HCT116 (cell line): ENCODE measurements around the gene CRACDL. TPM values are rescaled to one million over a fixed set of nuclear protein-coding genes. Genes with fewer than 3 reads are reported as not detected.

Experiments
- ATAC-seq: fragments of 200-7000 bp; cut with Tn5 transposase; 2 replicates; pipeline ENCODE4 v1.9.1; 2020; ENCODE audit warnings: mild to moderate bottlenecking, moderate library complexity
- BruUV-seq: library from RNA; stranded (reverse); fragments of 400-500 nt; replicated peaks from 2 replicates; lab custom pipeline; 2021; lab: Mats Ljungman, UMichigan
- CTCF ChIA-PET: fragments of 300-600 bp; sonication (Branson Sonifier 250); formaldehyde crosslinking; loops from one replicate; lab custom pipeline; 2021; ENCODE audit warnings: antibody characterized with exemption; lab: Charles Lee
- POLR2A ChIA-PET: fragments of 300-600, 350-600 bp; sonication (Branson Sonifier 250); formaldehyde crosslinking; loops from one replicate; lab custom pipeline; 2021; ENCODE audit warnings: antibody characterized with exemption; lab: Charles Lee
- RAD21 ChIA-PET, 2 experiments: fragments of 300-600 bp; sonication (Branson Sonifier 250); formaldehyde crosslinking; loops; one replicate each; lab custom pipeline; 2023; ENCODE audit warnings: low total read pairs in 2 of 2; ENCODE audit not compliant: uncharacterized antibody in 2 of 2, unreplicated experiment in 2 of 2, low non-redundant PET in 1 of 2; lab: Charles Lee
- DNase-seq: peaks from one replicate; pipeline ENCODE4 v3.0.0-alpha.2; 2010; ENCODE audit warnings: low read depth, low spot score
- H2AFZ ChIP-seq: fragments of 200-600 bp; shearing (Covaris generic), sonication (generic); 2 replicates; pipeline ENCODE4 v1.6.1; 2017; ENCODE audit warnings: low read depth, mixed run types, mixed read lengths, antibody characterized with exemption, low read length; ENCODE audit not compliant: poor library complexity, severe bottlenecking
- H3K27ac ChIP-seq: 2 replicates; pipeline ENCODE4 v1.5.1; 2012; ENCODE audit warnings: low read depth, low read length
- H3K27me3 ChIP-seq: fragments of 200-600 bp; sonication (generic); 2 replicates; pipeline ENCODE4 v1.6.1; 2016; ENCODE audit warnings: mixed run types, low read length, mixed read lengths; ENCODE audit not compliant: insufficient read depth
- H3K36me3 ChIP-seq, 2 experiments: fragments of 200-500 bp in 1 of 2; fragments of 200-600 bp in 1 of 2; sonication (Bioruptor generic) in 1 of 2; sonication (generic) in 1 of 2; 2 replicates each; pipeline versions ENCODE4 v1.5.1 to v1.6.1; 2014 to 2016; ENCODE audit warnings: low read length in 2 of 2, inconsistent platforms in 1 of 2, mixed read lengths in 1 of 2, mixed run types in 1 of 2; ENCODE audit not compliant: insufficient read depth in 2 of 2, control insufficient read depth in 1 of 2
- H3K4me1 ChIP-seq, 2 experiments: fragments of 200-600 bp in 1 of 2; sonication (generic) in 1 of 2; 2 replicates each; pipeline versions ENCODE4 v1.5.1 to v1.6.1; 2012 to 2017; ENCODE audit warnings: low read length in 2 of 2, inconsistent platforms in 1 of 2, mild to moderate bottlenecking in 1 of 2, mixed read lengths in 1 of 2, mixed run types in 1 of 2, moderate library complexity in 1 of 2; ENCODE audit not compliant: insufficient read depth in 2 of 2, control insufficient read depth in 1 of 2
- H3K4me2 ChIP-seq: fragments of 200-600 bp; sonication (generic); 2 replicates; pipeline ENCODE4 v1.6.1; 2017; ENCODE audit warnings: mixed run types, low read length, mixed read lengths
- H3K4me3 ChIP-seq, 2 experiments: fragments of 200-600 bp in 1 of 2; sonication (generic) in 1 of 2; replicated peaks in 1 of 2; 2 replicates each; pipeline ENCODE4 v1.5.1; 2011 to 2016; ENCODE audit warnings: low read length in 2 of 2, control low read depth in 1 of 2, low read depth in 1 of 2, mild to moderate bottlenecking in 1 of 2, mixed read lengths in 1 of 2, mixed run types in 1 of 2
- H3K79me2 ChIP-seq: fragments of 200-600 bp; sonication (generic); 2 replicates; pipeline ENCODE4 v1.6.1; 2017; ENCODE audit warnings: mild to moderate bottlenecking, mixed run types, low read length, moderate library complexity, mixed read lengths; ENCODE audit not compliant: insufficient read depth
- H3K9ac ChIP-seq: fragments of 200-600 bp; sonication (generic); 2 replicates; pipeline ENCODE4 v1.6.1; 2016; ENCODE audit warnings: low read length, mixed read lengths
- H3K9me2 ChIP-seq: fragments of 200-600 bp; sonication (generic), shearing (Covaris generic); 2 replicates; pipeline ENCODE4 v1.6.1; 2017; ENCODE audit warnings: mixed run types, mild to moderate bottlenecking, moderate library complexity; ENCODE audit not compliant: insufficient read depth
- H3K9me3 ChIP-seq, 2 experiments: fragments of 200-500 bp in 1 of 2; fragments of 200-600 bp in 1 of 2; sonication (Bioruptor generic) in 1 of 2; sonication (generic) in 1 of 2; 2 replicates each; pipeline ENCODE4 v1.6.1; 2014 to 2017; ENCODE audit warnings: low read length in 2 of 2, mixed read lengths in 2 of 2, inconsistent platforms in 1 of 2, low read depth in 1 of 2, mild to moderate bottlenecking in 1 of 2, mixed run types in 1 of 2, moderate library complexity in 1 of 2; ENCODE audit not compliant: control insufficient read depth in 1 of 2, insufficient read depth in 1 of 2
- H4K20me1 ChIP-seq: fragments of 200-600 bp; sonication (generic), shearing (Covaris generic); 2 replicates; pipeline ENCODE4 v1.6.1; 2017; ENCODE audit warnings: mixed run types, mild to moderate bottlenecking, moderate library complexity; ENCODE audit not compliant: insufficient read depth
- CBX3 ChIP-seq: IDR thresholded peaks from 2 replicates; pipeline ENCODE4 v1.6.1; 2012; ENCODE audit warnings: low read depth
- CEBPB ChIP-seq: IDR thresholded peaks from 2 replicates; pipeline ENCODE4 v1.6.1; 2012; ENCODE audit warnings: low read depth
- ELF1 ChIP-seq: IDR thresholded peaks from 2 replicates; pipeline ENCODE4 v1.6.1; 2012; ENCODE audit warnings: low read depth, borderline replicate concordance
- EZH2 ChIP-seq: fragments of 200-600 bp; sonication (generic); IDR thresholded peaks from 2 replicates; pipeline ENCODE4 v1.6.1; 2017; ENCODE audit warnings: antibody characterized with exemption, mixed run types
- EZH2phosphoT487 ChIP-seq: fragments of 200-600 bp; IDR thresholded peaks from 2 replicates; pipeline ENCODE4 v1.6.1; 2018; ENCODE audit warnings: antibody characterized with exemption, borderline replicate concordance
- FOSL1 ChIP-seq: IDR thresholded peaks from 2 replicates; pipeline ENCODE4 v1.6.1; 2012; ENCODE audit warnings: low read depth
- JUND ChIP-seq: IDR thresholded peaks from 2 replicates; pipeline ENCODE4 v1.6.1; 2012
- POLR2A ChIP-seq: IDR thresholded peaks from 2 replicates; pipeline ENCODE4 v1.7.0; 2011; ENCODE audit warnings: borderline replicate concordance; ENCODE audit not compliant: insufficient read depth, insufficient read length; ENCODE audit errors: extremely low read depth
- POLR2AphosphoS5 ChIP-seq: IDR thresholded peaks from 2 replicates; pipeline ENCODE4 v1.6.1; 2011; ENCODE audit warnings: mild to moderate bottlenecking, low read depth, low read length, moderate library complexity
- SIN3A ChIP-seq: IDR thresholded peaks from 2 replicates; pipeline ENCODE4 v1.6.1; 2012; ENCODE audit warnings: low read depth
- SP1 ChIP-seq: IDR thresholded peaks from 2 replicates; pipeline ENCODE4 v1.6.1; 2012; ENCODE audit warnings: low read depth
- SRF ChIP-seq: IDR thresholded peaks from 2 replicates; pipeline ENCODE4 v1.6.1; 2012; ENCODE audit warnings: low read depth
- TCF7L2 ChIP-seq: IDR thresholded peaks from 2 replicates; pipeline ENCODE4 v1.7.0; 2011; ENCODE audit warnings: borderline replicate concordance, inconsistent platforms; ENCODE audit not compliant: insufficient read depth, insufficient read length; ENCODE audit errors: extremely low read depth
- YY1 ChIP-seq: IDR thresholded peaks from 2 replicates; pipeline ENCODE4 v1.6.1; 2011; ENCODE audit warnings: low read length, low read depth, moderate library complexity, mild to moderate bottlenecking; ENCODE audit not compliant: insufficient replicate concordance; ENCODE audit errors: extremely low read depth
- ZBTB33 ChIP-seq: IDR thresholded peaks from 2 replicates; pipeline ENCODE4 v1.6.1; 2011; ENCODE audit warnings: mild to moderate bottlenecking, low read length, moderate library complexity; ENCODE audit not compliant: insufficient replicate concordance; ENCODE audit errors: extremely low read depth
- ZNF274 ChIP-seq: fragments of 200-500 bp; sonication (Bioruptor generic); IDR thresholded peaks from 2 replicates; pipeline ENCODE4 v1.6.1; 2014; ENCODE audit warnings: mild to moderate bottlenecking, low read depth, low read length, inconsistent platforms
- intact Hi-C: fragments of 100-400 bp; cut with micrococcal nuclease; formaldehyde crosslinking; loops from 2 replicates; pipeline ENCODE4 v1.10.0; 2022
- total RNA-seq: library from RNA; stranded (reverse); gene quantifications from one replicate; pipeline ENCODE4 v1.2.1, GENCODE V29; 2021; ENCODE audit not compliant: unreplicated experiment
- TF ChIP-seq, protein P1 (sequence below): IDR thresholded peaks from 2 replicates; pipeline ENCODE4 v1.6.1; 2012
- TF ChIP-seq, protein P2 (sequence below): IDR thresholded peaks from 2 replicates; pipeline ENCODE4 v1.6.1; 2012
- TF ChIP-seq, protein P3 (sequence below): IDR thresholded peaks from 2 replicates; pipeline ENCODE4 v1.6.1; 2012; ENCODE audit warnings: low read depth

Gene CRACDL
- total RNA-seq, 1 experiment from 2014 or later, result 1.1 TPM

- Histone ChIP-seq H3K27me3 (no peaks in the 10 kb centered on the region), H3K9me3 (no peaks in the 10 kb centered on the region), H3K79me2 (no peaks in the 10 kb centered on the region), H3K4me3 (no peak overlapping the region), H3K4me2 (no peak overlapping the region), H3K36me3 (no peaks in the 10 kb centered on the region), H3K9ac (no peak overlapping the region), H3K27ac (no peak overlapping the region), H4K20me1 (no peaks in the 10 kb centered on the region), H3K4me1 (no peaks in the 10 kb centered on the region), H3K9me2 (no peaks in the 10 kb centered on the region), H2AFZ (no peak overlapping the region)
- TF ChIP-seq CEBPB, result no peak
- TF ChIP-seq ZNF274, result no peak
- TF ChIP-seq ELF1, result no peak
- TF ChIP-seq, protein P1, sequence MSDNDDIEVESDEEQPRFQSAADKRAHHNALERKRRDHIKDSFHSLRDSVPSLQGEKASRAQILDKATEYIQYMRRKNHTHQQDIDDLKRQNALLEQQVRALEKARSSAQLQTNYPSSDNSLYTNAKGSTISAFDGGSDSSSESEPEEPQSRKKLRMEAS, result no peak
- no peak for TF ChIP-seq YY1
- no peak for TF ChIP-seq SRF
- TF ChIP-seq TCF7L2, result no peak
- TF ChIP-seq FOSL1, result no peak
- TF ChIP-seq SIN3A, result no peak
- TF ChIP-seq, protein P2, sequence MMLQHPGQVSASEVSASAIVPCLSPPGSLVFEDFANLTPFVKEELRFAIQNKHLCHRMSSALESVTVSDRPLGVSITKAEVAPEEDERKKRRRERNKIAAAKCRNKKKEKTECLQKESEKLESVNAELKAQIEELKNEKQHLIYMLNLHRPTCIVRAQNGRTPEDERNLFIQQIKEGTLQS, result no peak
- TF ChIP-seq, protein P3, sequence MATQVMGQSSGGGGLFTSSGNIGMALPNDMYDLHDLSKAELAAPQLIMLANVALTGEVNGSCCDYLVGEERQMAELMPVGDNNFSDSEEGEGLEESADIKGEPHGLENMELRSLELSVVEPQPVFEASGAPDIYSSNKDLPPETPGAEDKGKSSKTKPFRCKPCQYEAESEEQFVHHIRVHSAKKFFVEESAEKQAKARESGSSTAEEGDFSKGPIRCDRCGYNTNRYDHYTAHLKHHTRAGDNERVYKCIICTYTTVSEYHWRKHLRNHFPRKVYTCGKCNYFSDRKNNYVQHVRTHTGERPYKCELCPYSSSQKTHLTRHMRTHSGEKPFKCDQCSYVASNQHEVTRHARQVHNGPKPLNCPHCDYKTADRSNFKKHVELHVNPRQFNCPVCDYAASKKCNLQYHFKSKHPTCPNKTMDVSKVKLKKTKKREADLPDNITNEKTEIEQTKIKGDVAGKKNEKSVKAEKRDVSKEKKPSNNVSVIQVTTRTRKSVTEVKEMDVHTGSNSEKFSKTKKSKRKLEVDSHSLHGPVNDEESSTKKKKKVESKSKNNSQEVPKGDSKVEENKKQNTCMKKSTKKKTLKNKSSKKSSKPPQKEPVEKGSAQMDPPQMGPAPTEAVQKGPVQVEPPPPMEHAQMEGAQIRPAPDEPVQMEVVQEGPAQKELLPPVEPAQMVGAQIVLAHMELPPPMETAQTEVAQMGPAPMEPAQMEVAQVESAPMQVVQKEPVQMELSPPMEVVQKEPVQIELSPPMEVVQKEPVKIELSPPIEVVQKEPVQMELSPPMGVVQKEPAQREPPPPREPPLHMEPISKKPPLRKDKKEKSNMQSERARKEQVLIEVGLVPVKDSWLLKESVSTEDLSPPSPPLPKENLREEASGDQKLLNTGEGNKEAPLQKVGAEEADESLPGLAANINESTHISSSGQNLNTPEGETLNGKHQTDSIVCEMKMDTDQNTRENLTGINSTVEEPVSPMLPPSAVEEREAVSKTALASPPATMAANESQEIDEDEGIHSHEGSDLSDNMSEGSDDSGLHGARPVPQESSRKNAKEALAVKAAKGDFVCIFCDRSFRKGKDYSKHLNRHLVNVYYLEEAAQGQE, result no peak
- TF ChIP-seq POLR2A, result no peak
- no peak for TF ChIP-seq ZBTB33
- no peak for TF ChIP-seq EZH2phosphoT487
- TF ChIP-seq CBX3, result no peak
- TF ChIP-seq POLR2AphosphoS5, result no peak
- no peak for TF ChIP-seq SP1
- no peak for TF ChIP-seq JUND
- TF ChIP-seq EZH2, result no peak
- RAD21 ChIA-PET, result no interaction called here
- intact Hi-C loops, result loop anchor here (10.0 kb wide), 1 partner anchor 82 kb away; no protein-coding TSS in a partner anchor
- CTCF ChIA-PET, result no interaction called here
- no TSS peak for BruUV-seq
- POLR2A ChIA-PET, result no interaction called here
- DNase-seq (no peak), ATAC-seq (no peak)
Measured at GRCh38 chr2:98822301-98823164, 113.5 kb downstream of the CRACDL start.
